Ovary (tissue), 9 donors: ENCODE data around the gene CD164L2. TPM values are rescaled to one million over a fixed set of nuclear protein-coding genes. Genes with fewer than 3 reads are reported as not detected.
A peak's percentile ranks its signal among the peaks of the same experiment; 100 is the strongest.

Experiments used
- DNase-seq, 5 donors: peaks; one replicate each; pipeline ENCODE4 v3.0.0-alpha.2; 2019 to 2020
- H3K27ac ChIP-seq, 2 donors: fragments of 200-600 bp; one replicate each; pipeline versions ENCODE4 v1.5.1 to v1.8.0; 2019 to 2022
- H3K27me3 ChIP-seq: fragments of 200-600 bp; one replicate; pipeline ENCODE4 v1.8.0; 2022
- H3K36me3 ChIP-seq: fragments of 200-600 bp; sonication (generic); one replicate; pipeline ENCODE4 v1.5.1; 2019
- H3K4me1 ChIP-seq: one replicate; pipeline ENCODE4 v1.8.1; 2013; ENCODE audit warnings: mild to moderate bottlenecking, moderate library complexity; ENCODE audit not compliant: insufficient read depth
- H3K4me3 ChIP-seq: fragments of 200-600 bp; sonication (generic); one replicate; pipeline ENCODE4 v1.5.1; 2017
- H3K9me3 ChIP-seq, 2 donors: fragments of 200-600 bp in 1 of 2; sonication (generic) in 1 of 2; one replicate each; pipeline versions ENCODE4 v1.5.1 to v1.8.1; 2013 to 2019; ENCODE audit warnings: mild to moderate bottlenecking in 1 of 2, moderate library complexity in 1 of 2
- CTCF ChIP-seq, 3 donors: fragments of 450-650 bp in 2 of 3; fragments of 200-600 bp in 1 of 3; IDR thresholded peaks; one replicate each; pipeline versions ENCODE4 v1.5.1 to v1.8.0; 2016 to 2022; ENCODE audit warnings: antibody characterized with exemption in 3 of 3, mild to moderate bottlenecking in 1 of 3
- EP300 ChIP-seq: sonication (generic); formaldehyde crosslinking; IDR thresholded peaks from one replicate; pipeline ENCODE4 v1.6.1; 2017; ENCODE audit warnings: antibody characterized with exemption
- POLR2A ChIP-seq: fragments of 450-650 bp; IDR thresholded peaks from one replicate; pipeline ENCODE4 v1.6.1; 2017; ENCODE audit warnings: antibody characterized with exemption, mild to moderate bottlenecking, moderate library complexity
- WGBS, 3 donors: extraction: QIAGEN DNeasy Blood & Tissue Kit in 1 of 3; methylation state at CpG; one replicate each; pipeline versions ENCODE4 v1.1.5 to v1.1.7; 2013 to 2017; 5-methylcytosine and 5-hydroxymethylcytosine counted together
- intact Hi-C, 4 donors: fragments of 100-400 bp; cut with DNase I; formaldehyde crosslinking; loops; one replicate each; pipeline versions ENCODE4 v1.11.0 to v1.15.1; 2022 to 2023
- polyA plus RNA-seq, 2 donors: library from polyadenylated mRNA; stranded (reverse); fragments of 200-250 nt in 1 of 2; fragments of 350-450 nt in 1 of 2; fragmentation: Illumina TruSeq in 1 of 2; extraction: RNeasy Lipid Tissue Mini Kit (QIAGEN cat#74804) in 1 of 2; gene quantifications; one replicate each; pipeline ENCODE4 v1.2.3, GENCODE V29; 2013 to 2014
- total RNA-seq, 7 donors: library from RNA; depleted of rRNA in 2 of 7; stranded (reverse); fragments of >200 nt in 2 of 7; fragmentation: NEBNext Ultra II Directional in 3 of 7; extraction: Animal tissue kit (Norgen Biotek cat#: 25700) in 3 of 7; gene quantifications; one replicate each; pipeline versions ENCODE4 v1.1.0 to v1.2.4, GENCODE V29; 2016 to 2023
- donor health status: DM: no; HTN: no; CAD: no; lungs with moderate emphysema.
- donor health status: DM: no; HTN: no; CAD: no.
- donor health status: Bipolar disorder and iron deficiency.
- donor health status: DM: yes; HTN: yes; CAD: no.
- donor health status: DM: no; HTN: no; CAD: no.
- donor health status: DM: yes; HTN: yes; CAD: no.

The CD164L2 gene
- total and polyA plus RNA-seq, 9 donors: 0.06 to 15.5 (median 0.86) TPM; not detected in 3

- TF ChIP-seq CTCF (IDR thresholded peaks at IDR 0.05) (no peak), EP300 (no peak), POLR2A (no peak)
- Histone ChIP-seq H3K27ac (no peak overlapping the region), H3K4me3 (no peak overlapping the region), H3K4me1 (peaks cover 6% of the 10 kb centered on the region), H3K27me3 (no peaks in the 10 kb centered on the region), H3K36me3 (no peaks in the 10 kb centered on the region), H3K9me3 (no peaks in the 10 kb centered on the region)
- peak in 1 of 5 donors; percentile 30 for DNase-seq
- intact Hi-C loops: loop anchor here in 3 of 4 donors (2.0 to 10.0 kb wide), 4 partner anchors 41 to 294 kb away; no protein-coding TSS in a partner anchor
- WGBS, 3 donors: 65 to 78% (median 68%) methylated on average over 4 of the region's 4 CpGs
Observed at GRCh38 chr1:27398405-27399149, 15.4 kb upstream of the CD164L2 start.

GRCh38 chr1:27397749-27398148, 14.6 kb upstream of the CD164L2 start:
- no peak overlapping the region for H3K4me3 ChIP-seq
- peaks cover 6% of the 10 kb centered on the region for H3K4me1 ChIP-seq
- DNase-seq: peak in 1 of 5 donors; percentile 30
- intact Hi-C loops: loop anchor here in 3 of 4 donors (2.0 to 10.0 kb wide), 4 partner anchors 40 to 293 kb away; no protein-coding TSS in a partner anchor
- H3K27ac ChIP-seq: no peak overlapping the region
- H3K36me3 ChIP-seq: no peaks in the 10 kb centered on the region
- H3K27me3 ChIP-seq: no peaks in the 10 kb centered on the region
- no peaks in the 10 kb centered on the region for H3K9me3 ChIP-seq
- WGBS, 3 donors: 58 to 74% (median 68%) methylated on average over 7 of the region's 7 CpGs
- TF ChIP-seq CTCF (IDR thresholded peaks at IDR 0.05): no peak
- no peak for TF ChIP-seq POLR2A
- no peak for TF ChIP-seq EP300

- no peaks in the 10 kb centered on the region for H3K9me3 ChIP-seq
- peaks cover 4% of the 10 kb centered on the region for H3K4me1 ChIP-seq
- intact Hi-C loops: loop anchor here in 3 of 4 donors (5.0 to 10.0 kb wide), 3 partner anchors 40 to 292 kb away; no protein-coding TSS in a partner anchor
- no peak for TF ChIP-seq EP300
- no peak for TF ChIP-seq POLR2A
- TF ChIP-seq CTCF (IDR thresholded peaks at IDR 0.05): no peak
- DNase-seq: peak in 1 of 5 donors; percentile 24
- no peaks in the 10 kb centered on the region for H3K27me3 ChIP-seq
- no peaks in the 10 kb centered on the region for H3K36me3 ChIP-seq
- WGBS, 3 donors: 47 to 67% (median 58%) methylated on average over 3 of the region's 3 CpGs
- H3K4me3 ChIP-seq: no peak overlapping the region
- no peak overlapping the region for H3K27ac ChIP-seq
Observed at GRCh38 chr1:27397110-27397509, 14.0 kb upstream of the CD164L2 start.

GRCh38 chr1:27395441-27396195, 12.5 kb upstream of the CD164L2 start:
- no peak for TF ChIP-seq POLR2A
- peak; percentile 90 to 95 (median 93) for TF ChIP-seq CTCF (IDR thresholded peaks at IDR 0.05)
- Histone ChIP-seq H3K4me3 (no peak overlapping the region), H3K36me3 (no peaks in the 10 kb centered on the region), H3K4me1 (peaks cover 11% of the 10 kb centered on the region), H3K27me3 (no peaks in the 10 kb centered on the region), H3K27ac (no peak overlapping the region), H3K9me3 (no peaks in the 10 kb centered on the region)
- WGBS, 3 donors: 3 to 6% (median 5%) methylated on average over 10 of the region's 10 CpGs
- peak; percentile 68 to 86 (median 82) for DNase-seq
- intact Hi-C loops: loop anchor here in 3 of 4 donors (2.0 to 10.0 kb wide), 4 partner anchors 38 to 291 kb away; no protein-coding TSS in a partner anchor
